Endodermal cell (in vitro differentiated cells): ENCODE results near the gene PHC2. TPM values are rescaled to one million over a fixed set of nuclear protein-coding genes. Genes with fewer than 3 reads are reported as not detected.

Experiments
- DNase-seq: peaks from one replicate; pipeline ENCODE4 v3.0.0-alpha.2; 2017
- H3K27ac ChIP-seq: 2 replicates; pipeline ENCODE4 v1.5.1; 2013; ENCODE audit warnings: mild to moderate bottlenecking, low read depth, low read length, moderate library complexity
- H3K27me3 ChIP-seq: 2 replicates; pipeline ENCODE4 v1.6.1; 2013; ENCODE audit warnings: mild to moderate bottlenecking, low read length, moderate library complexity; ENCODE audit not compliant: insufficient read depth, control insufficient read depth, poor library complexity, severe bottlenecking
- H3K36me3 ChIP-seq: 2 replicates; pipeline ENCODE4 v1.7.0; 2013; ENCODE audit warnings: mild to moderate bottlenecking, low read length, moderate library complexity; ENCODE audit not compliant: control insufficient read depth, insufficient read depth
- H3K4me1 ChIP-seq: one replicate; pipeline ENCODE4 v1.7.0; 2013; ENCODE audit warnings: low read length; ENCODE audit not compliant: control insufficient read depth, insufficient read depth
- H3K4me3 ChIP-seq: 2 replicates; pipeline ENCODE4 v1.5.1; 2013; ENCODE audit warnings: mild to moderate bottlenecking, low read length, moderate library complexity
- H3K9ac ChIP-seq: 2 replicates; pipeline ENCODE4 v1.6.1; 2013; ENCODE audit warnings: mild to moderate bottlenecking, low read length, moderate library complexity; ENCODE audit not compliant: poor library complexity, severe bottlenecking; ENCODE audit errors: extremely low read depth
- H3K9me3 ChIP-seq: 2 replicates; pipeline ENCODE4 v1.6.1; 2013; ENCODE audit warnings: mild to moderate bottlenecking, low read length, moderate library complexity; ENCODE audit not compliant: control insufficient read depth
- H3K27ac Mint-ChIP-seq: 2 replicates; pipeline ENCODE4 v1.8.0; 2020; ENCODE audit warnings: mixed read lengths
- H3K27me3 Mint-ChIP-seq: 2 replicates; pipeline ENCODE4 v1.8.0; 2021; ENCODE audit warnings: mild to moderate bottlenecking, mixed read lengths; ENCODE audit not compliant: insufficient read depth
- H3K36me3 Mint-ChIP-seq: 2 replicates; pipeline ENCODE4 v1.8.0; 2020; ENCODE audit warnings: low read depth, mixed read lengths
- H3K4me1 Mint-ChIP-seq: 2 replicates; pipeline ENCODE4 v1.8.0; 2020; ENCODE audit warnings: mixed read lengths
- H3K4me3 Mint-ChIP-seq: 2 replicates; pipeline ENCODE4 v1.8.0; 2020; ENCODE audit warnings: mild to moderate bottlenecking, moderate library complexity, mixed read lengths
- H3K9me3 Mint-ChIP-seq: 2 replicates; pipeline ENCODE4 v1.8.0; 2020; ENCODE audit warnings: mild to moderate bottlenecking, mixed read lengths
- CTCF ChIP-seq: fragments of 200-600 bp; sonication (generic); conservative IDR thresholded peaks from 2 replicates; pipeline ENCODE4 v1.5.0; 2021; ENCODE audit warnings: antibody characterized with exemption, mild to moderate bottlenecking
- WGBS, 2 experiments: methylation state at CpG; one replicate each; pipeline versions ENCODE4 v1.1.5 to v1.1.7; 2013; ENCODE audit warnings: missing lambda C conversion rate in 2 of 2, mixed read lengths in 1 of 2; ENCODE audit not compliant: insufficient coverage in 1 of 2, insufficient read length in 1 of 2; 5-methylcytosine and 5-hydroxymethylcytosine counted together
- total RNA-seq, 2 donors: library from RNA; stranded (reverse); fragmentation: NEBNext Ultra II Directional in 1 of 2; extraction: Animal tissue kit (Norgen Biotek cat#: 25700) in 1 of 2; gene quantifications; 2 replicates in 1 of 2; 3 replicates in 1 of 2; pipeline ENCODE4 v1.2.1, GENCODE V29; 2021

PHC2 gene
- total RNA-seq, 2 donors from 2014 or later: 32.1 to 43.9 TPM

GRCh38 chr1:33358795-33359503 lies 71.9 kb downstream of the PHC2 start:
- Mint-ChIP-seq H3K27me3 (peaks cover 41% of the 10 kb centered on the region), H3K36me3 (no peaks in the 10 kb centered on the region), H3K4me3 (no peak overlapping the region), H3K9me3 (peaks cover 5% of the 10 kb centered on the region), H3K4me1 (peaks cover 49% of the 10 kb centered on the region), H3K27ac (no peak overlapping the region)
- DNase-seq: no peak
- no peak overlapping the region for H3K9ac ChIP-seq
- no peaks in the 10 kb centered on the region for H3K36me3 ChIP-seq
- 95 to 100% methylated on average over 2 to 3 of the region's 3 CpGs for WGBS, 2 experiments
- H3K4me3 ChIP-seq: no peak overlapping the region
- no peak for TF ChIP-seq CTCF
- H3K9me3 ChIP-seq: no peaks in the 10 kb centered on the region
- no peak overlapping the region for H3K27ac ChIP-seq
- peaks cover 26% of the 10 kb centered on the region for H3K4me1 ChIP-seq
- no peaks in the 10 kb centered on the region for H3K27me3 ChIP-seq

GRCh38 chr1:33358114-33358794 lies 72.6 kb downstream of the PHC2 start:
- H3K4me3 ChIP-seq: no peak overlapping the region
- WGBS, 2 experiments: 82 to 93% methylated on average over 3 to 4 of the region's 4 CpGs
- no peak overlapping the region for H3K9ac ChIP-seq
- no peaks in the 10 kb centered on the region for H3K36me3 ChIP-seq
- H3K27me3 Mint-ChIP-seq: peaks cover 48% of the 10 kb centered on the region
- no peaks in the 10 kb centered on the region for H3K36me3 Mint-ChIP-seq
- H3K27ac ChIP-seq: no peak overlapping the region
- no peak overlapping the region for H3K4me3 Mint-ChIP-seq
- no peaks in the 10 kb centered on the region for H3K9me3 ChIP-seq
- DNase-seq: no peak
- peaks cover 1% of the 10 kb centered on the region for H3K27me3 ChIP-seq
- no peak overlapping the region for H3K27ac Mint-ChIP-seq
- peaks cover 20% of the 10 kb centered on the region for H3K4me1 ChIP-seq
- no peak for TF ChIP-seq CTCF
- peaks cover 44% of the 10 kb centered on the region for H3K4me1 Mint-ChIP-seq
- H3K9me3 Mint-ChIP-seq: peaks cover 5% of the 10 kb centered on the region

- Histone ChIP-seq H3K4me3 (no peak overlapping the region), H3K9ac (no peak overlapping the region), H3K4me1 (peaks cover 8% of the 10 kb centered on the region), H3K27me3 (peaks cover 13% of the 10 kb centered on the region), H3K9me3 (no peaks in the 10 kb centered on the region), H3K36me3 (no peaks in the 10 kb centered on the region), H3K27ac (no peak overlapping the region)
- H3K4me3 Mint-ChIP-seq: no peak overlapping the region
- no peak for TF ChIP-seq CTCF
- no peaks in the 10 kb centered on the region for H3K36me3 Mint-ChIP-seq
- no peak overlapping the region for H3K27ac Mint-ChIP-seq
- H3K27me3 Mint-ChIP-seq: peaks cover 59% of the 10 kb centered on the region
- H3K4me1 Mint-ChIP-seq: peaks cover 32% of the 10 kb centered on the region
- peaks cover 5% of the 10 kb centered on the region for H3K9me3 Mint-ChIP-seq
- 88 to 94% methylated on average over 5 of the region's 5 CpGs for WGBS, 2 experiments
- no peak for DNase-seq
Measured at GRCh38 chr1:33357099-33357498, 73.8 kb downstream of the PHC2 start.
